ENCODE results near the gene MKKS.
A peak's percentile ranks its signal among the peaks of the same experiment; 100 is the strongest.

The MKKS gene

GRCh38 chr20:10443936-10444335, 9.9 kb upstream of the MKKS start:
- TF ChIP-seq CTCF (IDR thresholded peaks at IDR 0.05; ENCODE audit: low read depth, low read length, missing control alignments) = no peak
- no peak overlapping the region for H3K4me3 ChIP-seq (replicated peaks; ENCODE audit: low read depth, low read length)
- DNase-seq (ENCODE audit: extremely low read depth, low read depth) = no peak

- no peak for TF ChIP-seq CTCF (IDR thresholded peaks at IDR 0.05; ENCODE audit: low read depth, low read length, missing control alignments)
- H3K4me3 ChIP-seq (replicated peaks; ENCODE audit: low read depth, low read length) = no peak overlapping the region
- DNase-seq (ENCODE audit: extremely low read depth, low read depth) = no peak
Observed at GRCh38 chr20:10438217-10438616, 4.2 kb upstream of the MKKS start.

DNA sequence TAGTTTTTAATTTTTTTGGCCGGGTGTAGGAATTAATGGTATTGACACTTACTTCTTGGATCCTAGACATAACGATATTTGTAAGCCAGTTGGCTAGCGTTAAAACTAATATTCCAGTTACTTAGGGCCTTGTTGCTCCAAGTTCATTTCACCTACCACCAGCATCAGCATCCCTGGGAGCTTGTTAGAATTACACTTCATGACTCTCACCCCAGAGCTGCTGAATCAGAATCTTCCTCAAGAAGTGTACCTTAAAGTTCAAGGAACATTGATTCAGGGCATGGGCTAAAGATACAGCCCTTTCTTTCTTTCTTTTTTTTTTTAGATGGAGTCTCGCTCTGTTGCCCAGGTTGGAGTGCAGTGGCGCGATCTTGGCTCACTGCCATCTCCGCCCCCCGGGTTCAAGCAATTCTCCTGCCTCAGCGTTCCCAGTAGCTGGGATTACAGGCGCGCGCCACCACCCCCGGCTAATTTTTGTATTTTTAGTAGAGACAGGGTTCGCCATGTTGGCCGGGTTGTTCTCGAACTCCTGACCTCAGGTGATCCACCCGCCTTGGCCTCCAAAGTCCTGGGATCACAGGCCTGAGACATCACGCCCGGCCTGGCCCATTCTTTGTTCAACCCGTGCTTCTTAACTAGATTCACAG, 2.2 kb upstream of the MKKS start:
- H3K4me3 ChIP-seq (replicated peaks; ENCODE audit: low read depth, low read length) = peak overlapping the region; percentile 76
- TF ChIP-seq CTCF (IDR thresholded peaks at IDR 0.05; ENCODE audit: low read depth, low read length, missing control alignments) = no peak
- DNase-seq (ENCODE audit: extremely low read depth, low read depth) = no peak

DNA sequence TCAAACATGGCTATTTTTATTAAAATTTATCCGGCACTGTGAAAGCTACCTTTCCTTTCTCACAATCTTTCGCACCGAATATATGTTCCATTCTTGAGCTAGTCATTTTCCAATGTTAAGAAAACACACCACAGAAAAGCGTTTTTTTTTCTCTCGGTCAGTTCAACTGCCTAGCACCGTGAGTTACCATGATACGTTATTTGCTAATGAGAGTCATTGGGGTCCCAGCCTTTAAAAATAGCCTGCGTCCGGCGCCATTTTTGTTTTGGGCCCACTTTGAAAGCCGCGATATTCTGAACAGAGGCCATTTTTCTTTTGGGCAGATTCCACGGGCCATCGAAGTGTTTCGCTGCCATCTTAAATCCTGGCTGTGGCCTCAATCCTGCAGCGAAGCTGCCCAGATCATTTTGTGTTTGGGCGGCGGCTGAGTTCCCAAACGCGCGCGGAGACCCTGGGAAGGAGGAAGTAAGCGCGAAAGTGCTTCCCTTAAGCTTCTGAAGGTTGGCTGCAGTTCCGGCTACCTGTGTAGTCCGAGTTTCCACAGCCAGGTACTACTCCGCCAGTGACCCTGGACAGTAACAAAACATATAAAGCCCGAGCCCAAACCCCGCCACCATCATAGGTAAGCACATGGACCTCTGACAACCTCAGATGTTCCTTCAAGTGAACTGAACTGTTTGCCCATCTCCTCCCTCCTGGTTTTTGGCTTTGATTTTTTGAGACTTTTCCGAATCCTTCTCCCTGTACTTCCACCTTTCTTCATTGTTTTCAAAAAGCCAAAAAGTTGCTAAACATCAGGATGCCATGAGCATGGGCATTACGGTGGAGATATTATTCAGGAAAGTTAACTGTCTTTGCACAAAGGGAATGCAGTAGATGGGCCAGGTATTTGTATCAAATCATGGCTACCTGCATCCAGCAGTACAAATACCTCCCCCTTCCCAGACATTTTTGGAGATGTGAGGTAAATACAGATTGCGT, 1.1 kb upstream of the MKKS start, which contains the start of gene SLX4IP:
Gene SLX4IP (plus strand): TSS at position 474 of the 981 bp plus-strand sequence. CDS start 22,900 bp downstream, outside the sequence.
- H3K4me3 ChIP-seq (replicated peaks; ENCODE audit: low read depth, low read length) = peak within 1 kb of the TSS; percentile 76
- DNase-seq (ENCODE audit: extremely low read depth, low read depth) = peak; percentile 92
- no peak for TF ChIP-seq CTCF (IDR thresholded peaks at IDR 0.05; ENCODE audit: low read depth, low read length, missing control alignments)

DNA sequence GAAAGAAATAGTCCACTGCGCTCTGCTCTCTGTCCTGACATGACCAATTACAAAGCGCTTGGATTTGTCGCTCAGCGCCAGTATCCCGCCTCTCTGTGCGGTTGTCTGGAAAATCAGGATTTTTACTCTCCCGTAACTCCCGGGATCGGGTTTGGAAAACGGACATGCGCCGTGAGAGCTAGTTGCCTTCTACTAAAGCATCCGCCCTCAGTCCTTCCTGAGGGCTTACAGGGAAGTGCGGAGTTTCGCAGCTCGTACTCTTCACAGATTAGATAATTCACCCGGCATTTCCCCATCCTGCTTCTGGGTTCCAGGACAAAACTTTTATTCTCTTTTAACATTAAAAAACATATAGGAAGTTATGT, 427 bp upstream of the MKKS start:
- H3K4me3 ChIP-seq (replicated peaks; ENCODE audit: low read depth, low read length) = peak overlapping the region; percentile 76
- TF ChIP-seq CTCF (IDR thresholded peaks at IDR 0.05; ENCODE audit: low read depth, low read length, missing control alignments) = no peak
- peak; percentile 98 for DNase-seq (ENCODE audit: extremely low read depth, low read depth)

DNA sequence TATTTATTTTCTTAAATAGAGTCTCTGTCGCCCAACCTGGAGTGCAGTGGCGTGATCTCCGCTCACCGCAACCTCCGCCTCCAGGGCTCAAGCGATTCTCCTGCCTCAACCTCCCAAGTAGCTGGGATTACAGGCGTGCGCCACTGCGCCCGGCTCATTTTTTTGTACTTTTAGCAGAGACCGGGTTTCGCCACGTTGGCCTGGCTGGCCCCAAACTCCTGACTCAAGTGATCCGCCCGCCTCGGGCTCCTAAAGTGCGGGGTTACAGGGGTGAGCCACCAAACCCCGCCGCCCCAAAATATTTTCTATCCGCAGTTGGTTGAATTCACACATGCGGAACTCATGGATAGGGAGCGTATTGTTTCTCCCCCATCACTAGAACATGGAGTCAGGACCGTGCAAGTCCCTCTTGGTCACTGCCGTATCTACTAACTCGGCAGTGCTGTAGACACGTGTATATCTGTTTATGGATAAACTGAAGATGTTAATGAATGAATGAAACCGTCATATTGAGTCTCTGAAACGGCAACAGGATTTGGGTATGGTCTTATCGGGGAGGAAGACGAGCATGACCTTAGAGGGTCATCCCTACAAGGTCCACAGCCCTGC, 904 bp downstream of the MKKS start:
- no peak for TF ChIP-seq CTCF (IDR thresholded peaks at IDR 0.05; ENCODE audit: low read depth, low read length, missing control alignments)
- no peak for DNase-seq (ENCODE audit: extremely low read depth, low read depth)
- H3K4me3 ChIP-seq (replicated peaks; ENCODE audit: low read depth, low read length) = peak overlapping the region; percentile 76

Measured in HFF-Myc (cell line).